Measurements from ENCODE around the gene RAB44. TPM values are rescaled to one million over a fixed set of nuclear protein-coding genes. Genes with fewer than 3 reads are reported as not detected.

The RAB44 gene
- total and polyA plus RNA-seq, 4 experiments from 2014 or later, result not detected

DNA sequence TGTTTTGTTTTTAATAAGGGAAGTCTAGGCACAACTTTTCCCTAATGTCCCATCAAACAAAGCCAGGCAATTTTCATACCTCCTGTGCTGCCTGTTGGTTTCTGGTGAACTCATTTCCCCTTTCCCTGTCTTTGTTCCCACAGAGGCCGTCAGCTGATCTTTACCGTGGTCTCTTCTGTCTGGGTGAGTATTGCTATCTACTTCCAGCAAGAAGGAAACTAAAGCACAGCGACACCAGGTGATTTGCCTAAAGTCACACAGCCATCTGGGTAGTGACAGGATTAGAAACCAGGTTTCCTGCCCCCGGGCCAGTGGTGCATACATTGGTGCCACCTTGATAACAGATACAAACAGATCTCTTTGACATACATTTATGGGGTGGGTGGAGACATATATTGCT lies 59.6 kb downstream of the RAB44 start:
- POLR2A ChIA-PET (ENCODE audit: partially characterized antibody), result no interaction called here
- no peak overlapping the region for H3K4me3 ChIP-seq (ENCODE audit: low read length in 2 of 2)
- peaks cover 64% of the 10 kb centered on the region for H3K4me1 ChIP-seq (ENCODE audit: insufficient read depth, low read length)
- CTCF ChIA-PET (ENCODE audit: partially characterized antibody), result interaction anchor here (2.4 to 16.6 kb wide), 7 partner anchors 8 to 416 kb away, joined by 12 to 230 read pairs (median 23); no protein-coding TSS in a partner anchor
- peaks cover 48 to 71% (median 60%) of the 10 kb centered on the region in 4 donors for H3K4me1 Mint-ChIP-seq
- no peaks in the 10 kb centered on the region for H3K36me3 Mint-ChIP-seq
- intact Hi-C loops (cut with micrococcal nuclease), result loop anchor here (5.0 kb wide), 2 partner anchors 35 to 315 kb away; partner anchors contain the start of genes KCTD20 and PXT1
- no peaks in the 10 kb centered on the region for H3K27me3 ChIP-seq (ENCODE audit: insufficient read depth, low read length)
- peak overlapping the region; percentile 33 to 85 (median 52) for H3K4me3 Mint-ChIP-seq
- H3K9me3 ChIP-seq (ENCODE audit: control insufficient read depth in 1 of 2, low read length in 2 of 2), result no peaks in the 10 kb centered on the region
- peak overlapping the region; percentile 76 for H3K27ac ChIP-seq (ENCODE audit: low read depth, low read length)
- H3K36me3 ChIP-seq (ENCODE audit: insufficient read depth, low read length), result no peaks in the 10 kb centered on the region
- peak; percentile 24 to 71 (median 31) for DNase-seq
- no peaks in the 10 kb centered on the region for H3K9me3 Mint-ChIP-seq
- H3K27ac Mint-ChIP-seq, result peak overlapping the region; percentile 89 to 98 (median 97)
- no peaks in the 10 kb centered on the region for H3K27me3 Mint-ChIP-seq

- Mint-ChIP-seq H3K36me3 (no peaks in the 10 kb centered on the region), H3K9me3 (no peaks in the 10 kb centered on the region), H3K4me1 (peaks cover 44 to 63% (median 53%) of the 10 kb centered on the region in 4 donors), H3K27me3 (no peaks in the 10 kb centered on the region), H3K4me3 (peak overlapping the region in 2 of 8 donors; percentile 13 to 16), H3K27ac (peak overlapping the region; percentile 81 to 98 (median 97))
- Histone ChIP-seq H3K36me3 (ENCODE audit: insufficient read depth, low read length) (no peaks in the 10 kb centered on the region), H3K4me1 (ENCODE audit: insufficient read depth, low read length) (peaks cover 56% of the 10 kb centered on the region), H3K4me3 (ENCODE audit: low read length in 2 of 2) (no peak overlapping the region), H3K9me3 (ENCODE audit: control insufficient read depth in 1 of 2, low read length in 2 of 2) (no peaks in the 10 kb centered on the region), H3K27ac (ENCODE audit: low read depth, low read length) (peak overlapping the region; percentile 76), H3K27me3 (ENCODE audit: insufficient read depth, low read length) (no peaks in the 10 kb centered on the region)
- intact Hi-C loops (cut with micrococcal nuclease), result loop anchor here (2.0 to 5.0 kb wide), 3 partner anchors 36 to 316 kb away; partner anchors contain the start of genes KCTD20, PXT1 and STK38
- DNase-seq, result no peak
- ChIA-PET POLR2A (ENCODE audit: partially characterized antibody) (interaction anchor here (1.2 to 2.4 kb wide), 2 partner anchors 134 to 335 kb away, joined by 3 to 7 read pairs; no protein-coding TSS in a partner anchor), CTCF (ENCODE audit: partially characterized antibody) (interaction anchor here (0.7 to 16.6 kb wide), 30 partner anchors 9 to 417 kb away, joined by 3 to 230 read pairs (median 7); partner anchors contain the start of gene CDKN1A)
Observed at GRCh38 chr6:36757943-36758508, 60.4 kb downstream of the RAB44 start.

DNA sequence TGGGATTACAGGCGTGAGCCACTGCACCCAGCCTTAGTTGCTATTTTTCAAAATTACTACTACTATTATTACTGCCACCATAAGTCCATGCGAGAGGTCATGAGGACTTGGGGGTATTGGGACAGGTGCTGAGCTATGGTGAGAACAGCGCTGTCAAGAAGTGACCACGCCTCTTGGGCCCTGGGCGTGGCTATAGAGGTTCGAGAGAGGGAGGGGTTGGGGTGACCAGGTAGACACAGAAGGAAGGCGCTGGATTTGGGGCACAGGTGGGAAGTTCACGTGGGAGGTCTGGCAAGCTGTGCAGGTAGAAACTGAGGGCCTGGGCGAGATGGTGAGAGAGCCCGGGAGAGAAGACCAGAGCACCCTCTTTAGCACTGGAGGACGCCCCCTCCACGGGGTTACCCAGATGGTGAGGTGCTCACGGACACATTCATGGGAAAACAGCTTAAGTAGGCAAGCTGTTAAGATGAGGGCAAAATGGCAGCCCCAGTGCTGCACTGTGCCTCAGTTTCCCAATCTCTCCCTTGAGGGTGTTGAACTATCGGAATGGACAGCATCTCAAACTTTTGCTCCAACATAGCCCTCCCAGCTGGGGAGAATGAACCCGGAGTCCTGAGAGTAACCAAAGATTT lies 61.0 kb downstream of the RAB44 start:
- intact Hi-C loops (cut with micrococcal nuclease), result loop anchor here (1.0 to 5.0 kb wide), 8 partner anchors 36 to 456 kb away; partner anchors contain the start of genes KCTD20, PXT1 and STK38
- POLR2A ChIA-PET (ENCODE audit: partially characterized antibody), result interaction anchor here (0.8 to 2.4 kb wide), 5 partner anchors 77 to 335 kb away, joined by 3 to 7 read pairs (median 5); no protein-coding TSS in a partner anchor
- Histone ChIP-seq H3K4me3 (ENCODE audit: low read length in 2 of 2) (no peak overlapping the region), H3K36me3 (ENCODE audit: insufficient read depth, low read length) (no peaks in the 10 kb centered on the region), H3K27ac (ENCODE audit: low read depth, low read length) (no peak overlapping the region), H3K9me3 (ENCODE audit: control insufficient read depth in 1 of 2, low read length in 2 of 2) (no peaks in the 10 kb centered on the region), H3K27me3 (ENCODE audit: insufficient read depth, low read length) (no peaks in the 10 kb centered on the region), H3K4me1 (ENCODE audit: insufficient read depth, low read length) (peaks cover 50% of the 10 kb centered on the region)
- DNase-seq, result no peak
- peak overlapping the region; percentile 81 to 98 (median 92) for H3K27ac Mint-ChIP-seq
- no peaks in the 10 kb centered on the region for H3K9me3 Mint-ChIP-seq
- H3K27me3 Mint-ChIP-seq, result no peaks in the 10 kb centered on the region
- H3K36me3 Mint-ChIP-seq, result no peaks in the 10 kb centered on the region
- H3K4me3 Mint-ChIP-seq, result peak overlapping the region in 1 of 8 donors; percentile 47
- H3K4me1 Mint-ChIP-seq, result peaks cover 41 to 57% (median 48%) of the 10 kb centered on the region in 4 donors
- CTCF ChIA-PET (ENCODE audit: partially characterized antibody), result interaction anchor here (0.7 to 16.6 kb wide), 55 partner anchors 9 to 459 kb away, joined by 3 to 230 read pairs (median 5); partner anchors contain the start of genes CDKN1A and PPIL1

- ChIA-PET POLR2A (ENCODE audit: partially characterized antibody) (interaction anchor here (0.6 to 2.4 kb wide), 7 partner anchors 77 to 336 kb away, joined by 3 to 7 read pairs (median 4); no protein-coding TSS in a partner anchor), CTCF (ENCODE audit: partially characterized antibody) (interaction anchor here (0.5 to 16.6 kb wide), 60 partner anchors 8 to 460 kb away, joined by 3 to 230 read pairs (median 5); partner anchors contain the start of gene PPIL1)
- Histone ChIP-seq H3K4me3 (ENCODE audit: low read length in 2 of 2) (no peak overlapping the region), H3K27ac (ENCODE audit: low read depth, low read length) (no peak overlapping the region), H3K4me1 (ENCODE audit: insufficient read depth, low read length) (peaks cover 43% of the 10 kb centered on the region), H3K9me3 (ENCODE audit: control insufficient read depth in 1 of 2, low read length in 2 of 2) (no peaks in the 10 kb centered on the region), H3K27me3 (ENCODE audit: insufficient read depth, low read length) (no peaks in the 10 kb centered on the region), H3K36me3 (ENCODE audit: insufficient read depth, low read length) (no peaks in the 10 kb centered on the region)
- peak overlapping the region; percentile 37 to 96 (median 86) for H3K27ac Mint-ChIP-seq
- intact Hi-C loops (cut with micrococcal nuclease), result loop anchor here (1.0 to 5.0 kb wide), 8 partner anchors 37 to 457 kb away; partner anchors contain the start of genes KCTD20, PXT1 and STK38
- no peaks in the 10 kb centered on the region for H3K27me3 Mint-ChIP-seq
- DNase-seq, result peak; percentile 71 to 77 (median 76)
- peaks cover 39 to 50% (median 44%) of the 10 kb centered on the region in 4 donors for H3K4me1 Mint-ChIP-seq
- peak overlapping the region in 1 of 8 donors; percentile 47 for H3K4me3 Mint-ChIP-seq
- no peaks in the 10 kb centered on the region for H3K9me3 Mint-ChIP-seq
- no peaks in the 10 kb centered on the region for H3K36me3 Mint-ChIP-seq
Observed at GRCh38 chr6:36759148-36759759, 61.6 kb downstream of the RAB44 start.

DNA sequence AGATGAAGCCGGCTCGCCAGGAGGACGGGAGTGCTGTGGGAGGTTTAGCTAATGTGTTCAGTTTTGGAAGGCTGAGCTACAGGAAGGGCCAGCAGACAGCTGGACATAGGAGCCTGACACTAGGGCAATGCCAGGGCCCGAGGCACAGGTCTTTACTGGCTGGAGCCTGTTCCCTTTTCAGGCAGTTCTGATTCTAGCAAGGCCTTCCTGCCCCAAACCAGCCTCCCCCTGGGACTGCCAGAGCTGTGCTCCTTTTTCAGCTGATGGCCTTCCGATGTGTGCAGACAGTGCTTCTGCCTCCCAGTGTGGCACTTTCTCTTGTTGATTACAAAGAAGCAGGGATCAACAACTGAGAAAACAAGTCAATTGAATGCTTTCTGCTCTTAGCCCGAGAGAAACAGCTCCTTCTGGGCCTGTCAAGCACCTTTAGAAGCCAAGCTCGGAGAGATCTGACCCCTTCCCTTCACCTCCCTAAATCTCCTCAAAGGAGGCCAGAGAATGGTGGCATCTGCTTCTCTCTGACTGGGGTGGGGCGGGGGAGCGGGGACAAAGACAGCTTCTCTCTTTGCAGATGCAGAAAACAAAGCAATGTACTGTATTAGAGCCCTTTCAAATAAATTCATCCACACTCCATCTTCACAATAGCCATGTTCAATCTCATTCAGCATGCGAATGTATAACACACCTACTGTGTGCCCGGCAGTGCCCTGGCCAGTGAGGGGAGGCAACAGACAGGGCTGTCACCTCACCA lies 63.2 kb downstream of the RAB44 start:
- Histone ChIP-seq H3K27ac (ENCODE audit: low read depth, low read length) (no peak overlapping the region), H3K4me1 (ENCODE audit: insufficient read depth, low read length) (peaks cover 29% of the 10 kb centered on the region), H3K4me3 (ENCODE audit: low read length in 2 of 2) (no peak overlapping the region), H3K9me3 (ENCODE audit: control insufficient read depth in 1 of 2, low read length in 2 of 2) (no peaks in the 10 kb centered on the region), H3K36me3 (ENCODE audit: insufficient read depth, low read length) (no peaks in the 10 kb centered on the region), H3K27me3 (ENCODE audit: insufficient read depth, low read length) (no peaks in the 10 kb centered on the region)
- peaks cover 25 to 35% (median 29%) of the 10 kb centered on the region in 4 donors for H3K4me1 Mint-ChIP-seq
- no peak for DNase-seq
- H3K9me3 Mint-ChIP-seq, result no peaks in the 10 kb centered on the region
- peak overlapping the region in 1 of 8 donors; percentile 36 for H3K4me3 Mint-ChIP-seq
- H3K27ac Mint-ChIP-seq, result no peak overlapping the region
- intact Hi-C loops (cut with micrococcal nuclease), result no loop called here
- CTCF ChIA-PET (ENCODE audit: partially characterized antibody), result interaction anchor here (1.0 to 16.6 kb wide), 21 partner anchors 7 to 461 kb away, joined by 3 to 230 read pairs (median 5); partner anchors contain the start of gene PPIL1
- no peaks in the 10 kb centered on the region for H3K27me3 Mint-ChIP-seq
- POLR2A ChIA-PET (ENCODE audit: partially characterized antibody), result no interaction called here
- no peaks in the 10 kb centered on the region for H3K36me3 Mint-ChIP-seq

- Histone ChIP-seq H3K27ac (ENCODE audit: low read depth, low read length) (no peak overlapping the region), H3K9me3 (ENCODE audit: control insufficient read depth in 1 of 2, low read length in 2 of 2) (no peaks in the 10 kb centered on the region), H3K4me1 (ENCODE audit: insufficient read depth, low read length) (peaks cover 25% of the 10 kb centered on the region), H3K36me3 (ENCODE audit: insufficient read depth, low read length) (no peaks in the 10 kb centered on the region), H3K4me3 (ENCODE audit: low read length in 2 of 2) (no peak overlapping the region), H3K27me3 (ENCODE audit: insufficient read depth, low read length) (no peaks in the 10 kb centered on the region)
- intact Hi-C loops (cut with micrococcal nuclease), result no loop called here
- H3K36me3 Mint-ChIP-seq, result no peaks in the 10 kb centered on the region
- ChIA-PET POLR2A (ENCODE audit: partially characterized antibody) (no interaction called here), CTCF (ENCODE audit: partially characterized antibody) (interaction anchor here (3.7 to 16.6 kb wide), 6 partner anchors 11 to 256 kb away, joined by 12 to 230 read pairs (median 48); no protein-coding TSS in a partner anchor)
- H3K9me3 Mint-ChIP-seq, result no peaks in the 10 kb centered on the region
- no peak for DNase-seq
- no peak overlapping the region for H3K4me3 Mint-ChIP-seq
- H3K27ac Mint-ChIP-seq, result no peak overlapping the region
- peaks cover 16 to 30% (median 21%) of the 10 kb centered on the region in 4 donors for H3K4me1 Mint-ChIP-seq
- no peaks in the 10 kb centered on the region for H3K27me3 Mint-ChIP-seq
Observed at GRCh38 chr6:36762123-36762522, 64.5 kb downstream of the RAB44 start.

Data from CD4-positive, alpha-beta memory T cell (primary cell).